ENCODE data around the gene CFAP157. TPM values are rescaled to one million over a fixed set of nuclear protein-coding genes. Genes with fewer than 3 reads are reported as not detected.

Gene CFAP157
- total and polyA plus RNA-seq, 2 of the 13 experiments (the other 11 are each of a cell fraction or from before 2014, with no cell fraction given) = 0.07 TPM; not detected in 1

- TF ChIP-seq, protein P1, sequence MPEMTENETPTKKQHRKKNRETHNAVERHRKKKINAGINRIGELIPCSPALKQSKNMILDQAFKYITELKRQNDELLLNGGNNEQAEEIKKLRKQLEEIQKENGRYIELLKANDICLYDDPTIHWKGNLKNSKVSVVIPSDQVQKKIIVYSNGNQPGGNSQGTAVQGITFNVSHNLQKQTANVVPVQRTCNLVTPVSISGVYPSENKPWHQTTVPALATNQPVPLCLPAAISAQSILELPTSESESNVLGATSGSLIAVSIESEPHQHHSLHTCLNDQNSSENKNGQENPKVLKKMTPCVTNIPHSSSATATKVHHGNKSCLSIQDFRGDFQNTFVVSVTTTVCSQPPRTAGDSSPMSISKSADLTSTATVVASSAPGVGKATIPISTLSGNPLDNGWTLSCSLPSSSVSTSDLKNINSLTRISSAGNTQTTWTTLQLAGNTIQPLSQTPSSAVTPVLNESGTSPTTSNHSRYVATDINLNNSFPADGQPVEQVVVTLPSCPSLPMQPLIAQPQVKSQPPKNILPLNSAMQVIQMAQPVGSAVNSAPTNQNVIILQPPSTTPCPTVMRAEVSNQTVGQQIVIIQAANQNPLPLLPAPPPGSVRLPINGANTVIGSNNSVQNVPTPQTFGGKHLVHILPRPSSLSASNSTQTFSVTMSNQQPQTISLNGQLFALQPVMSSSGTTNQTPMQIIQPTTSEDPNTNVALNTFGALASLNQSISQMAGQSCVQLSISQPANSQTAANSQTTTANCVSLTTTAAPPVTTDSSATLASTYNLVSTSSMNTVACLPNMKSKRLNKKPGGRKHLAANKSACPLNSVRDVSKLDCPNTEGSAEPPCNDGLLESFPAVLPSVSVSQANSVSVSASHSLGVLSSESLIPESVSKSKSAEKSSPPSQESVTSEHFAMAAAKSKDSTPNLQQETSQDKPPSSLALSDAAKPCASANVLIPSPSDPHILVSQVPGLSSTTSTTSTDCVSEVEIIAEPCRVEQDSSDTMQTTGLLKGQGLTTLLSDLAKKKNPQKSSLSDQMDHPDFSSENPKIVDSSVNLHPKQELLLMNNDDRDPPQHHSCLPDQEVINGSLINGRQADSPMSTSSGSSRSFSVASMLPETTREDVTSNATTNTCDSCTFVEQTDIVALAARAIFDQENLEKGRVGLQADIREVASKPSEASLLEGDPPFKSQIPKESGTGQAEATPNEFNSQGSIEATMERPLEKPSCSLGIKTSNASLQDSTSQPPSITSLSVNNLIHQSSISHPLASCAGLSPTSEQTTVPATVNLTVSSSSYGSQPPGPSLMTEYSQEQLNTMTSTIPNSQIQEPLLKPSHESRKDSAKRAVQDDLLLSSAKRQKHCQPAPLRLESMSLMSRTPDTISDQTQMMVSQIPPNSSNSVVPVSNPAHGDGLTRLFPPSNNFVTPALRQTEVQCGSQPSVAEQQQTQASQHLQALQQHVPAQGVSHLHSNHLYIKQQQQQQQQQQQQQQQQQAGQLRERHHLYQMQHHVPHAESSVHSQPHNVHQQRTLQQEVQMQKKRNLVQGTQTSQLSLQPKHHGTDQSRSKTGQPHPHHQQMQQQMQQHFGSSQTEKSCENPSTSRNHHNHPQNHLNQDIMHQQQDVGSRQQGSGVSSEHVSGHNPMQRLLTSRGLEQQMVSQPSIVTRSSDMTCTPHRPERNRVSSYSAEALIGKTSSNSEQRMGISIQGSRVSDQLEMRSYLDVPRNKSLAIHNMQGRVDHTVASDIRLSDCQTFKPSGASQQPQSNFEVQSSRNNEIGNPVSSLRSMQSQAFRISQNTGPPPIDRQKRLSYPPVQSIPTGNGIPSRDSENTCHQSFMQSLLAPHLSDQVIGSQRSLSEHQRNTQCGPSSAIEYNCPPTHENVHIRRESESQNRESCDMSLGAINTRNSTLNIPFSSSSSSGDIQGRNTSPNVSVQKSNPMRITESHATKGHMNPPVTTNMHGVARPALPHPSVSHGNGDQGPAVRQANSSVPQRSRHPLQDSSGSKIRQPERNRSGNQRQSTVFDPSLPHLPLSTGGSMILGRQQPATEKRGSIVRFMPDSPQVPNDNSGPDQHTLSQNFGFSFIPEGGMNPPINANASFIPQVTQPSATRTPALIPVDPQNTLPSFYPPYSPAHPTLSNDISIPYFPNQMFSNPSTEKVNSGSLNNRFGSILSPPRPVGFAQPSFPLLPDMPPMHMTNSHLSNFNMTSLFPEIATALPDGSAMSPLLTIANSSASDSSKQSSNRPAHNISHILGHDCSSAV (CRISPR knock-in tag; IDR thresholded peaks at IDR 0.05; ENCODE audit: borderline replicate concordance) = 0 out of 2 replicates have a peak, but pooled peaks have one; percentile 67
- TF ChIP-seq ZNF788 (CRISPR knock-in tag; IDR thresholded peaks at IDR 0.05; ENCODE audit: borderline replicate concordance) (peak; percentile 63; the same call in 1 of the 2 replicates), CENPT (CRISPR knock-in tag; IDR thresholded peaks at IDR 0.05; ENCODE audit: low read depth) (no peak), ZBTB7A (CRISPR knock-in tag; IDR thresholded peaks at IDR 0.05) (no peak), HMGA1 (CRISPR knock-in tag; conservative IDR thresholded peaks at IDR 0.05) (no peak), ARNT2 (CRISPR knock-in tag; IDR thresholded peaks at IDR 0.05; ENCODE audit: low read depth) (peak; percentile 85), ZNF501 (CRISPR knock-in tag; IDR thresholded peaks at IDR 0.05) (no peak; the same call in 1 of the 2 replicates)
- TF ChIP-seq, protein P2, sequence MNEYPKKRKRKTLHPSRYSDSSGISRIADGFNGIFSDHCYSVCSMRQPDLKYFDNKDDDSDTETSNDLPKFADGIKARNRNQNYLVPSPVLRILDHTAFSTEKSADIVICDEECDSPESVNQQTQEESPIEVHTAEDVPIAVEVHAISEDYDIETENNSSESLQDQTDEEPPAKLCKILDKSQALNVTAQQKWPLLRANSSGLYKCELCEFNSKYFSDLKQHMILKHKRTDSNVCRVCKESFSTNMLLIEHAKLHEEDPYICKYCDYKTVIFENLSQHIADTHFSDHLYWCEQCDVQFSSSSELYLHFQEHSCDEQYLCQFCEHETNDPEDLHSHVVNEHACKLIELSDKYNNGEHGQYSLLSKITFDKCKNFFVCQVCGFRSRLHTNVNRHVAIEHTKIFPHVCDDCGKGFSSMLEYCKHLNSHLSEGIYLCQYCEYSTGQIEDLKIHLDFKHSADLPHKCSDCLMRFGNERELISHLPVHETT (CRISPR knock-in tag; conservative IDR thresholded peaks at IDR 0.05) = 0 out of 2 replicates have a peak, but pooled peaks have one; percentile 34
- TF ChIP-seq, protein P3, sequence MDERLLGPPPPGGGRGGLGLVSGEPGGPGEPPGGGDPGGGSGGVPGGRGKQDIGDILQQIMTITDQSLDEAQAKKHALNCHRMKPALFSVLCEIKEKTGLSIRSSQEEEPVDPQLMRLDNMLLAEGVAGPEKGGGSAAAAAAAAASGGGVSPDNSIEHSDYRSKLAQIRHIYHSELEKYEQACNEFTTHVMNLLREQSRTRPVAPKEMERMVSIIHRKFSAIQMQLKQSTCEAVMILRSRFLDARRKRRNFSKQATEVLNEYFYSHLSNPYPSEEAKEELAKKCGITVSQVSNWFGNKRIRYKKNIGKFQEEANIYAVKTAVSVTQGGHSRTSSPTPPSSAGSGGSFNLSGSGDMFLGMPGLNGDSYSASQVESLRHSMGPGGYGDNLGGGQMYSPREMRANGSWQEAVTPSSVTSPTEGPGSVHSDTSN (CRISPR knock-in tag; IDR thresholded peaks at IDR 0.05) = no peak
Observed at GRCh38 chr9:127715470-127716337, 8.9 kb downstream of the CFAP157 start, which contains the start of the genes PTRH1 and TTC16 (continued).
